ENCODE data around the gene ITPRIP.
A peak's percentile ranks its signal among the peaks of the same experiment; 100 is the strongest.

ITPRIP gene

DNA sequence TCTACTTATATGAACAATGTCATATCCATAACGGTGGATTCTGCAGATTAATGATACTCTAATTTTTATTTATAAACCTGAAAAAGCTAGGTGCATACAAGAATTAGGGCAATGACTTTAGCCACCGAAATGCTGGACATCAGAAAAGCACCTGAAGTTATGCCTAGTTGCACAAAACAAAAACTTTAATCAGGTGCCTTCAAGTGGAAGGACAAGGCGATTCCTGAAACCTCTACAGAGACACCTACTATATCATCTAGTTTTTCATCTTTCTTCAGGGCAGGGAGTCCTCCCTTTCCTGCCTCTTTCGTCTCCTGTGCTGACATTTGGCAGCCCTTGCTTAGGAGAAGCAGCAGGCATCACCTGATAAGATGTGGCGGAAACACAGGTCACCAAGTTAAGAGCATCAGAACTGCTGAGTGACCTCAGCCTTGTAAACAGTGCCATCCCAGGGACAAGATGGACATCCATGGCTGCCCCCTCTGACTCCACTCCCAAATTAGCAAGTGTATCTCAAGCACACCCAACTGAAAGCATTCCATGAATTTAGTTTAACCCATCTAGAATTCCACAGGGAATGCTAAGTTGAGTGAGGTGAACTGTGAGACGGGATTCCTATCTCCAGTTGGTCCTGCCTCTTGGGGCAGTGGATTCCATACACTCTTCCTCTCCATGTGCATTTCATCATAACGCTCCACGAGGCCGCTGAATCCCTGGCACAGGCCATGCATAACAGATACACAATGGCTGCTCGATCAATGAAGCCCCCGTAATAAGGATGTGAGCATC, 5.8 kb downstream of the ITPRIP start:
- no peak for TF ChIP-seq ISL1 (CRISPR knock-in tag; IDR thresholded peaks at IDR 0.05)
- no peak for TF ChIP-seq SNAI2 (CRISPR knock-in tag; IDR thresholded peaks at IDR 0.05)
- no peak for TF ChIP-seq RARB (CRISPR knock-in tag; IDR thresholded peaks at IDR 0.05)
- TF ChIP-seq, protein P1, sequence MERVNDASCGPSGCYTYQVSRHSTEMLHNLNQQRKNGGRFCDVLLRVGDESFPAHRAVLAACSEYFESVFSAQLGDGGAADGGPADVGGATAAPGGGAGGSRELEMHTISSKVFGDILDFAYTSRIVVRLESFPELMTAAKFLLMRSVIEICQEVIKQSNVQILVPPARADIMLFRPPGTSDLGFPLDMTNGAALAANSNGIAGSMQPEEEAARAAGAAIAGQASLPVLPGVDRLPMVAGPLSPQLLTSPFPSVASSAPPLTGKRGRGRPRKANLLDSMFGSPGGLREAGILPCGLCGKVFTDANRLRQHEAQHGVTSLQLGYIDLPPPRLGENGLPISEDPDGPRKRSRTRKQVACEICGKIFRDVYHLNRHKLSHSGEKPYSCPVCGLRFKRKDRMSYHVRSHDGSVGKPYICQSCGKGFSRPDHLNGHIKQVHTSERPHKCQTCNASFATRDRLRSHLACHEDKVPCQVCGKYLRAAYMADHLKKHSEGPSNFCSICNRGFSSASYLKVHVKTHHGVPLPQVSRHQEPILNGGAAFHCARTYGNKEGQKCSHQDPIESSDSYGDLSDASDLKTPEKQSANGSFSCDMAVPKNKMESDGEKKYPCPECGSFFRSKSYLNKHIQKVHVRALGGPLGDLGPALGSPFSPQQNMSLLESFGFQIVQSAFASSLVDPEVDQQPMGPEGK (CRISPR knock-in tag; IDR thresholded peaks at IDR 0.05; ENCODE audit: borderline replicate concordance), result no peak
- no peak for TF ChIP-seq CSDC2 (CRISPR knock-in tag; IDR thresholded peaks at IDR 0.05)
- no peak for TF ChIP-seq ZNF70 (CRISPR knock-in tag; IDR thresholded peaks at IDR 0.05)
- no peak for TF ChIP-seq ZFP3 (CRISPR knock-in tag; IDR thresholded peaks at IDR 0.05)
- TF ChIP-seq OSR1 (CRISPR knock-in tag; IDR thresholded peaks at IDR 0.05), result no peak
- TF ChIP-seq PPARA (CRISPR knock-in tag; IDR thresholded peaks at IDR 0.05; ENCODE audit: borderline replicate concordance), result no peak
- no peak for TF ChIP-seq BACH2 (CRISPR knock-in tag; IDR thresholded peaks at IDR 0.05; ENCODE audit: borderline replicate concordance)
- TF ChIP-seq, protein P2, sequence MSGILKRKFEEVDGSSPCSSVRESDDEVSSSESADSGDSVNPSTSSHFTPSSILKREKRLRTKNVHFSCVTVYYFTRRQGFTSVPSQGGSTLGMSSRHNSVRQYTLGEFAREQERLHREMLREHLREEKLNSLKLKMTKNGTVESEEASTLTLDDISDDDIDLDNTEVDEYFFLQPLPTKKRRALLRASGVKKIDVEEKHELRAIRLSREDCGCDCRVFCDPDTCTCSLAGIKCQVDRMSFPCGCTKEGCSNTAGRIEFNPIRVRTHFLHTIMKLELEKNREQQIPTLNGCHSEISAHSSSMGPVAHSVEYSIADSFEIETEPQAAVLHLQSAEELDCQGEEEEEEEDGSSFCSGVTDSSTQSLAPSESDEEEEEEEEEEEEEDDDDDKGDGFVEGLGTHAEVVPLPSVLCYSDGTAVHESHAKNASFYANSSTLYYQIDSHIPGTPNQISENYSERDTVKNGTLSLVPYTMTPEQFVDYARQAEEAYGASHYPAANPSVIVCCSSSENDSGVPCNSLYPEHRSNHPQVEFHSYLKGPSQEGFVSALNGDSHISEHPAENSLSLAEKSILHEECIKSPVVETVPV (CRISPR knock-in tag; IDR thresholded peaks at IDR 0.05), result no peak
- TF ChIP-seq GLIS3 (CRISPR knock-in tag; IDR thresholded peaks at IDR 0.05), result no peak
- no peak for TF ChIP-seq ARNTL (CRISPR knock-in tag; IDR thresholded peaks at IDR 0.05; ENCODE audit: borderline replicate concordance, low read depth)
- no peak for ATAC-seq

DNA sequence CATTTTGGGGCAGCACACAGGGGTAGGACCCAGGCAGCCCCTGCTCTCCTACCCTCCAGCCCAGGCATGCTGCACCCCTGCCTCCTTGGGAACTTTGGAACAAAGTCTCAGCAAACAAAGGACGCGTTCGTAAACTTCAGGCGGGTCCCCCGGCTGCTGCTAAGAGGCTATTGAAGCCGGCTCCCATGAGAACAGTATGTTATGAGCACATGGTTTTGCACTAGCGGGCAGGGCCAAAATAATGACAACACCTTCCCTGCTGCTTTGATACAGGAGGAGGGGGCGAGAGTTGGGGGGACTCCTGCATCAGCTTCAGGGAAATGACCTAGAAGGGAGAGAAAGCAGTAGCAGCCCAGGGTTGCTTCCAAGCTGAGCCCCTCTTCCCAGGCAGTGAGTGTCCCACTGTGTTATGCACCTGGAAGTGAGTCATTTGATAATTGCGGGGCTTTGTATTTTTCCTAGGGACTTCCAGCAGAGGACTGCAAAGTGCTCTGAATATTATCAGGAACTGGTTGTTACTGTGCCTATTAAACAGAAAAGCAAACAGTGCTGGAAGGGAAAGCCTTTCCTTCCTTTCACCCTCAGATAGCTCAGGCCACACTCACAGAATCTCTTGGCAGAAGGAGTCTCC, 6.9 kb downstream of the ITPRIP start:
- TF ChIP-seq ZC3H10 (CRISPR knock-in tag; IDR thresholded peaks at IDR 0.05) (no peak), ARNTL (CRISPR knock-in tag; IDR thresholded peaks at IDR 0.05; ENCODE audit: borderline replicate concordance, low read depth) (no peak), TOX (CRISPR knock-in tag; IDR thresholded peaks at IDR 0.05; ENCODE audit: borderline replicate concordance) (no peak), GLIS3 (CRISPR knock-in tag; IDR thresholded peaks at IDR 0.05) (no peak), ISL1 (CRISPR knock-in tag; IDR thresholded peaks at IDR 0.05) (no peak), PPARA (CRISPR knock-in tag; IDR thresholded peaks at IDR 0.05; ENCODE audit: borderline replicate concordance) (no peak), ZNF8 (CRISPR knock-in tag; IDR thresholded peaks at IDR 0.05) (no peak), ZNF565 (CRISPR knock-in tag; conservative IDR thresholded peaks at IDR 0.05; ENCODE audit: low read depth) (no peak), OSR1 (CRISPR knock-in tag; IDR thresholded peaks at IDR 0.05) (no peak), ZFP3 (CRISPR knock-in tag; IDR thresholded peaks at IDR 0.05) (no peak), ZFP30 (CRISPR knock-in tag; IDR thresholded peaks at IDR 0.05) (no peak), SNAI2 (CRISPR knock-in tag; IDR thresholded peaks at IDR 0.05) (no peak), ESRRG (CRISPR knock-in tag; IDR thresholded peaks at IDR 0.05) (no peak), ZNF70 (CRISPR knock-in tag; IDR thresholded peaks at IDR 0.05) (no peak), RARB (CRISPR knock-in tag; IDR thresholded peaks at IDR 0.05) (no peak), TCF4 (CRISPR knock-in tag; IDR thresholded peaks at IDR 0.05; ENCODE audit: borderline replicate concordance) (no peak)
- TF ChIP-seq, protein P3, sequence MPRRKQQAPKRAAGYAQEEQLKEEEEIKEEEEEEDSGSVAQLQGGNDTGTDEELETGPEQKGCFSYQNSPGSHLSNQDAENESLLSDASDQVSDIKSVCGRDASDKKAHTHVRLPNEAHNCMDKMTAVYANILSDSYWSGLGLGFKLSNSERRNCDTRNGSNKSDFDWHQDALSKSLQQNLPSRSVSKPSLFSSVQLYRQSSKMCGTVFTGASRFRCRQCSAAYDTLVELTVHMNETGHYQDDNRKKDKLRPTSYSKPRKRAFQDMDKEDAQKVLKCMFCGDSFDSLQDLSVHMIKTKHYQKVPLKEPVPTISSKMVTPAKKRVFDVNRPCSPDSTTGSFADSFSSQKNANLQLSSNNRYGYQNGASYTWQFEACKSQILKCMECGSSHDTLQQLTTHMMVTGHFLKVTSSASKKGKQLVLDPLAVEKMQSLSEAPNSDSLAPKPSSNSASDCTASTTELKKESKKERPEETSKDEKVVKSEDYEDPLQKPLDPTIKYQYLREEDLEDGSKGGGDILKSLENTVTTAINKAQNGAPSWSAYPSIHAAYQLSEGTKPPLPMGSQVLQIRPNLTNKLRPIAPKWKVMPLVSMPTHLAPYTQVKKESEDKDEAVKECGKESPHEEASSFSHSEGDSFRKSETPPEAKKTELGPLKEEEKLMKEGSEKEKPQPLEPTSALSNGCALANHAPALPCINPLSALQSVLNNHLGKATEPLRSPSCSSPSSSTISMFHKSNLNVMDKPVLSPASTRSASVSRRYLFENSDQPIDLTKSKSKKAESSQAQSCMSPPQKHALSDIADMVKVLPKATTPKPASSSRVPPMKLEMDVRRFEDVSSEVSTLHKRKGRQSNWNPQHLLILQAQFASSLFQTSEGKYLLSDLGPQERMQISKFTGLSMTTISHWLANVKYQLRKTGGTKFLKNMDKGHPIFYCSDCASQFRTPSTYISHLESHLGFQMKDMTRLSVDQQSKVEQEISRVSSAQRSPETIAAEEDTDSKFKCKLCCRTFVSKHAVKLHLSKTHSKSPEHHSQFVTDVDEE (CRISPR knock-in tag; IDR thresholded peaks at IDR 0.05), result no peak
- TF ChIP-seq, protein P4, sequence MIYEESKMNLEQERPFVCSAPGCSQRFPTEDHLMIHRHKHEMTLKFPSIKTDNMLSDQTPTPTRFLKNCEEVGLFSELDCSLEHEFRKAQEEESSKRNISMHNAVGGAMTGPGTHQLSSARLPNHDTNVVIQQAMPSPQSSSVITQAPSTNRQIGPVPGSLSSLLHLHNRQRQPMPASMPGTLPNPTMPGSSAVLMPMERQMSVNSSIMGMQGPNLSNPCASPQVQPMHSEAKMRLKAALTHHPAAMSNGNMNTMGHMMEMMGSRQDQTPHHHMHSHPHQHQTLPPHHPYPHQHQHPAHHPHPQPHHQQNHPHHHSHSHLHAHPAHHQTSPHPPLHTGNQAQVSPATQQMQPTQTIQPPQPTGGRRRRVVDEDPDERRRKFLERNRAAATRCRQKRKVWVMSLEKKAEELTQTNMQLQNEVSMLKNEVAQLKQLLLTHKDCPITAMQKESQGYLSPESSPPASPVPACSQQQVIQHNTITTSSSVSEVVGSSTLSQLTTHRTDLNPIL (CRISPR knock-in tag; IDR thresholded peaks at IDR 0.05; ENCODE audit: low read depth), result no peak
- TF ChIP-seq, protein P5, sequence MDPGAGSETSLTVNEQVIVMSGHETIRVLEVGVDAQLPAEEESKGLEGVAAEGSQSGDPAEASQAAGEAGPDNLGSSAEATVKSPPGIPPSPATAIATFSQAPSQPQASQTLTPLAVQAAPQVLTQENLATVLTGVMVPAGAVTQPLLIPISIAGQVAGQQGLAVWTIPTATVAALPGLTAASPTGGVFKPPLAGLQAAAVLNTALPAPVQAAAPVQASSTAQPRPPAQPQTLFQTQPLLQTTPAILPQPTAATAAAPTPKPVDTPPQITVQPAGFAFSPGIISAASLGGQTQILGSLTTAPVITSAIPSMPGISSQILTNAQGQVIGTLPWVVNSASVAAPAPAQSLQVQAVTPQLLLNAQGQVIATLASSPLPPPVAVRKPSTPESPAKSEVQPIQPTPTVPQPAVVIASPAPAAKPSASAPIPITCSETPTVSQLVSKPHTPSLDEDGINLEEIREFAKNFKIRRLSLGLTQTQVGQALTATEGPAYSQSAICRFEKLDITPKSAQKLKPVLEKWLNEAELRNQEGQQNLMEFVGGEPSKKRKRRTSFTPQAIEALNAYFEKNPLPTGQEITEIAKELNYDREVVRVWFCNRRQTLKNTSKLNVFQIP (CRISPR knock-in tag; IDR thresholded peaks at IDR 0.05; ENCODE audit: borderline replicate concordance, low read depth), result no peak
- TF ChIP-seq, protein P2 (CRISPR knock-in tag; IDR thresholded peaks at IDR 0.05), result no peak
- peak; percentile 2 for ATAC-seq
